ENCODE measurements around the gene FOLR3. TPM values are rescaled to one million over a fixed set of nuclear protein-coding genes. Genes with fewer than 3 reads are reported as not detected.
"Not testable (repeated sequence)": the region's sequence is repeated elsewhere in the genome, so short reads cannot be mapped to it uniquely, and the experiment has no call there.

Gene FOLR3
- total RNA-seq (2014; rRNA removed; shearing (Covaris generic)) (not detected in 2 replicates), polyA plus RNA-seq (2016; fragmentation: Nextera tagmentation; extraction: Ambion mirVana) (not detected in 2 replicates)
- long read RNA-seq = 0 reads

DNA sequence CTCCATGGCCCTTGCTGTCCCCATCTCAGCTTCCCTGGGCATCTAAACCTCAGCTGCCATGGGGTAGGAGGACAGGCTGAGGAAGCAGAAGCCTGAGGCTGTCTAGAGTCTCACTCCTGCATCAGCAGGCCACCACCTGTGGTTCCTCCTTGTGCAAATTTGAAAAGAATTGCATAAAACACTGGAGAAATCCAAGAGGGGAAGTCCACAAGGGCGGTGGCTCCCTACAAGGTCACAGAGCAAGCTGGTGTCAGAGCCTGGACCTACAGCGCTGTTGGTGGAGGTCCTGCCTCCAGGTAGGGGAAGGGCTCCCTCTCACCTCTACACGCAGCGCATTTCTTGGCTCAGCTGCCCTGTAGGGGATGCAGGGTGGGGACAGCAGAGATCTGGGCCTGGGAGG lies at the start of gene FOLR3:
FOLR3 (plus strand) TSS at position 253 of the 400 bp plus-strand sequence. CDS start 228 bp downstream, outside the sequence.
- H3K4me3 ChIP-seq; H3K4me3 Mint-ChIP-seq; H3K9me2 ChIP-seq (ENCODE audit: insufficient read depth); H3K79me2 ChIP-seq (replicated peaks; ENCODE audit: insufficient read depth); H3F3A ChIP-seq (replicated peaks; ENCODE audit: low read depth); H3K27me3 Mint-ChIP-seq (ENCODE audit: insufficient read depth, low read depth, poor library complexity); H3K27me3 ChIP-seq (ENCODE audit: insufficient read depth); H3K27ac Mint-ChIP-seq; DNase-seq (ENCODE audit: low spot score); H2AFZ ChIP-seq; H4K20me1 ChIP-seq (replicated peaks; ENCODE audit: insufficient read depth); H3K9me3 Mint-ChIP-seq; H3K36me3 ChIP-seq (ENCODE audit: insufficient read depth); ATAC-seq; H3K4me1 ChIP-seq (ENCODE audit: insufficient read depth); H3K4me1 Mint-ChIP-seq; H3K36me3 Mint-ChIP-seq (ENCODE audit: low read depth); H3K27ac ChIP-seq (ENCODE audit: low read depth); H3K4me2 ChIP-seq: not testable (repeated sequence)

- no peak overlapping the region for H3K4me2 ChIP-seq
- Mint-ChIP-seq H3K27ac (no peak overlapping the region), H3K4me1 (peaks cover 19% of the 10 kb centered on the region), H3K27me3 (ENCODE audit: insufficient read depth, low read depth, poor library complexity) (no peaks in the 10 kb centered on the region), H3K9me3 (no peaks in the 10 kb centered on the region; the same call in 2 of the 3 replicates), H3K4me3 (no peak overlapping the region), H3K36me3 (ENCODE audit: low read depth) (no peaks in the 10 kb centered on the region)
- H3K36me3 ChIP-seq (ENCODE audit: insufficient read depth) = no peaks in the 10 kb centered on the region
- H3K4me1 ChIP-seq (ENCODE audit: insufficient read depth) = no peaks in the 10 kb centered on the region
- ATAC-seq = no peak
- no peaks in the 10 kb centered on the region; the same call in 1 of the 2 replicates for H4K20me1 ChIP-seq (replicated peaks; ENCODE audit: insufficient read depth)
- no peaks in the 10 kb centered on the region for H3K9me2 ChIP-seq (ENCODE audit: insufficient read depth)
- no peaks in the 10 kb centered on the region for H3K27me3 ChIP-seq (ENCODE audit: insufficient read depth)
- H3F3A ChIP-seq (replicated peaks; ENCODE audit: low read depth) = no peaks in the 10 kb centered on the region; the same call in 1 of the 2 replicates
- DNase-seq (ENCODE audit: low spot score) = no peak
- H3K4me3 ChIP-seq = no peak overlapping the region
- no peaks in the 10 kb centered on the region for H3K79me2 ChIP-seq (replicated peaks; ENCODE audit: insufficient read depth)
- no peak overlapping the region for H2AFZ ChIP-seq
- no peak overlapping the region for H3K27ac ChIP-seq (ENCODE audit: low read depth)
- TF ChIP-seq ZNF331 (CRISPR knock-in tag; IDR thresholded peaks at IDR 0.05; ENCODE audit: low read depth) = no peak
- TF ChIP-seq, protein P1, sequence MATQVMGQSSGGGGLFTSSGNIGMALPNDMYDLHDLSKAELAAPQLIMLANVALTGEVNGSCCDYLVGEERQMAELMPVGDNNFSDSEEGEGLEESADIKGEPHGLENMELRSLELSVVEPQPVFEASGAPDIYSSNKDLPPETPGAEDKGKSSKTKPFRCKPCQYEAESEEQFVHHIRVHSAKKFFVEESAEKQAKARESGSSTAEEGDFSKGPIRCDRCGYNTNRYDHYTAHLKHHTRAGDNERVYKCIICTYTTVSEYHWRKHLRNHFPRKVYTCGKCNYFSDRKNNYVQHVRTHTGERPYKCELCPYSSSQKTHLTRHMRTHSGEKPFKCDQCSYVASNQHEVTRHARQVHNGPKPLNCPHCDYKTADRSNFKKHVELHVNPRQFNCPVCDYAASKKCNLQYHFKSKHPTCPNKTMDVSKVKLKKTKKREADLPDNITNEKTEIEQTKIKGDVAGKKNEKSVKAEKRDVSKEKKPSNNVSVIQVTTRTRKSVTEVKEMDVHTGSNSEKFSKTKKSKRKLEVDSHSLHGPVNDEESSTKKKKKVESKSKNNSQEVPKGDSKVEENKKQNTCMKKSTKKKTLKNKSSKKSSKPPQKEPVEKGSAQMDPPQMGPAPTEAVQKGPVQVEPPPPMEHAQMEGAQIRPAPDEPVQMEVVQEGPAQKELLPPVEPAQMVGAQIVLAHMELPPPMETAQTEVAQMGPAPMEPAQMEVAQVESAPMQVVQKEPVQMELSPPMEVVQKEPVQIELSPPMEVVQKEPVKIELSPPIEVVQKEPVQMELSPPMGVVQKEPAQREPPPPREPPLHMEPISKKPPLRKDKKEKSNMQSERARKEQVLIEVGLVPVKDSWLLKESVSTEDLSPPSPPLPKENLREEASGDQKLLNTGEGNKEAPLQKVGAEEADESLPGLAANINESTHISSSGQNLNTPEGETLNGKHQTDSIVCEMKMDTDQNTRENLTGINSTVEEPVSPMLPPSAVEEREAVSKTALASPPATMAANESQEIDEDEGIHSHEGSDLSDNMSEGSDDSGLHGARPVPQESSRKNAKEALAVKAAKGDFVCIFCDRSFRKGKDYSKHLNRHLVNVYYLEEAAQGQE (IDR thresholded peaks at IDR 0.05; ENCODE audit: unreplicated experiment) = no peak
- TF ChIP-seq, protein P2, sequence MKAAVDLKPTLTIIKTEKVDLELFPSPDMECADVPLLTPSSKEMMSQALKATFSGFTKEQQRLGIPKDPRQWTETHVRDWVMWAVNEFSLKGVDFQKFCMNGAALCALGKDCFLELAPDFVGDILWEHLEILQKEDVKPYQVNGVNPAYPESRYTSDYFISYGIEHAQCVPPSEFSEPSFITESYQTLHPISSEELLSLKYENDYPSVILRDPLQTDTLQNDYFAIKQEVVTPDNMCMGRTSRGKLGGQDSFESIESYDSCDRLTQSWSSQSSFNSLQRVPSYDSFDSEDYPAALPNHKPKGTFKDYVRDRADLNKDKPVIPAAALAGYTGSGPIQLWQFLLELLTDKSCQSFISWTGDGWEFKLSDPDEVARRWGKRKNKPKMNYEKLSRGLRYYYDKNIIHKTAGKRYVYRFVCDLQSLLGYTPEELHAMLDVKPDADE (IDR thresholded peaks at IDR 0.05) = no peak
- TF ChIP-seq, protein P3, sequence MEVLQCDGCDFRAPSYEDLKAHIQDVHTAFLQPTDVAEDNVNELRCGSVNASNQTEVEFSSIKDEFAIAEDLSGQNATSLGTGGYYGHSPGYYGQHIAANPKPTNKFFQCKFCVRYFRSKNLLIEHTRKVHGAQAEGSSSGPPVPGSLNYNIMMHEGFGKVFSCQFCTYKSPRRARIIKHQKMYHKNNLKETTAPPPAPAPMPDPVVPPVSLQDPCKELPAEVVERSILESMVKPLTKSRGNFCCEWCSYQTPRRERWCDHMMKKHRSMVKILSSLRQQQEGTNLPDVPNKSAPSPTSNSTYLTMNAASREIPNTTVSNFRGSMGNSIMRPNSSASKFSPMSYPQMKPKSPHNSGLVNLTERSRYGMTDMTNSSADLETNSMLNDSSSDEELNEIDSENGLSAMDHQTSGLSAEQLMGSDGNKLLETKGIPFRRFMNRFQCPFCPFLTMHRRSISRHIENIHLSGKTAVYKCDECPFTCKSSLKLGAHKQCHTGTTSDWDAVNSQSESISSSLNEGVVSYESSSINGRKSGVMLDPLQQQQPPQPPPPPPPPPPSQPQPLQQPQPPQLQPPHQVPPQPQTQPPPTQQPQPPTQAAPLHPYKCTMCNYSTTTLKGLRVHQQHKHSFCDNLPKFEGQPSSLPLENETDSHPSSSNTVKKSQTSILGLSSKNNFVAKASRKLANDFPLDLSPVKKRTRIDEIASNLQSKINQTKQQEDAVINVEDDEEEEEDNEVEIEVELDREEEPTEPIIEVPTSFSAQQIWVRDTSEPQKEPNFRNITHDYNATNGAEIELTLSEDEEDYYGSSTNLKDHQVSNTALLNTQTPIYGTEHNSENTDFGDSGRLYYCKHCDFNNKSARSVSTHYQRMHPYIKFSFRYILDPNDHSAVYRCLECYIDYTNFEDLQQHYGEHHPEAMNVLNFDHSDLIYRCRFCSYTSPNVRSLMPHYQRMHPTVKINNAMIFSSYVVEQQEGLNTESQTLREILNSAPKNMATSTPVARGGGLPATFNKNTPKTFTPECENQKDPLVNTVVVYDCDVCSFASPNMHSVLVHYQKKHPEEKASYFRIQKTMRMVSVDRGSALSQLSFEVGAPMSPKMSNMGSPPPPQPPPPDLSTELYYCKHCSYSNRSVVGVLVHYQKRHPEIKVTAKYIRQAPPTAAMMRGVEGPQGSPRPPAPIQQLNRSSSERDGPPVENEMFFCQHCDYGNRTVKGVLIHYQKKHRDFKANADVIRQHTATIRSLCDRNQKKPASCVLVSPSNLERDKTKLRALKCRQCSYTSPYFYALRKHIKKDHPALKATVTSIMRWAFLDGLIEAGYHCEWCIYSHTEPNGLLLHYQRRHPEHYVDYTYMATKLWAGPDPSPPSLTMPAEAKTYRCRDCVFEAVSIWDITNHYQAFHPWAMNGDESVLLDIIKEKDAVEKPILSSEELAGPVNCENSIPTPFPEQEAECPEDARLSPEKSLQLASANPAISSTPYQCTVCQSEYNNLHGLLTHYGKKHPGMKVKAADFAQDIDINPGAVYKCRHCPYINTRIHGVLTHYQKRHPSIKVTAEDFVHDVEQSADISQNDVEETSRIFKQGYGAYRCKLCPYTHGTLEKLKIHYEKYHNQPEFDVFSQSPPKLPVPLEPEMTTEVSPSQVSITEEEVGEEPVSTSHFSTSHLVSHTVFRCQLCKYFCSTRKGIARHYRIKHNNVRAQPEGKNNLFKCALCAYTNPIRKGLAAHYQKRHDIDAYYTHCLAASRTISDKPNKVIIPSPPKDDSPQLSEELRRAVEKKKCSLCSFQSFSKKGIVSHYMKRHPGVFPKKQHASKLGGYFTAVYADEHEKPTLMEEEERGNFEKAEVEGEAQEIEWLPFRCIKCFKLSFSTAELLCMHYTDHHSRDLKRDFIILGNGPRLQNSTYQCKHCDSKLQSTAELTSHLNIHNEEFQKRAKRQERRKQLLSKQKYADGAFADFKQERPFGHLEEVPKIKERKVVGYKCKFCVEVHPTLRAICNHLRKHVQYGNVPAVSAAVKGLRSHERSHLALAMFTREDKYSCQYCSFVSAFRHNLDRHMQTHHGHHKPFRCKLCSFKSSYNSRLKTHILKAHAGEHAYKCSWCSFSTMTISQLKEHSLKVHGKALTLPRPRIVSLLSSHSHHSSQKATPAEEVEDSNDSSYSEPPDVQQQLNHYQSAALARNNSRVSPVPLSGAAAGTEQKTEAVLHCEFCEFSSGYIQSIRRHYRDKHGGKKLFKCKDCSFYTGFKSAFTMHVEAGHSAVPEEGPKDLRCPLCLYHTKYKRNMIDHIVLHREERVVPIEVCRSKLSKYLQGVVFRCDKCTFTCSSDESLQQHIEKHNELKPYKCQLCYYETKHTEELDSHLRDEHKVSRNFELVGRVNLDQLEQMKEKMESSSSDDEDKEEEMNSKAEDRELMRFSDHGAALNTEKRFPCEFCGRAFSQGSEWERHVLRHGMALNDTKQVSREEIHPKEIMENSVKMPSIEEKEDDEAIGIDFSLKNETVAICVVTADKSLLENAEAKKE (CRISPR knock-in tag; IDR thresholded peaks at IDR 0.05) = no peak
- TF ChIP-seq STAT1 (IDR thresholded peaks at IDR 0.05; ENCODE audit: unreplicated experiment) = no peak
- TF ChIP-seq, protein P4, sequence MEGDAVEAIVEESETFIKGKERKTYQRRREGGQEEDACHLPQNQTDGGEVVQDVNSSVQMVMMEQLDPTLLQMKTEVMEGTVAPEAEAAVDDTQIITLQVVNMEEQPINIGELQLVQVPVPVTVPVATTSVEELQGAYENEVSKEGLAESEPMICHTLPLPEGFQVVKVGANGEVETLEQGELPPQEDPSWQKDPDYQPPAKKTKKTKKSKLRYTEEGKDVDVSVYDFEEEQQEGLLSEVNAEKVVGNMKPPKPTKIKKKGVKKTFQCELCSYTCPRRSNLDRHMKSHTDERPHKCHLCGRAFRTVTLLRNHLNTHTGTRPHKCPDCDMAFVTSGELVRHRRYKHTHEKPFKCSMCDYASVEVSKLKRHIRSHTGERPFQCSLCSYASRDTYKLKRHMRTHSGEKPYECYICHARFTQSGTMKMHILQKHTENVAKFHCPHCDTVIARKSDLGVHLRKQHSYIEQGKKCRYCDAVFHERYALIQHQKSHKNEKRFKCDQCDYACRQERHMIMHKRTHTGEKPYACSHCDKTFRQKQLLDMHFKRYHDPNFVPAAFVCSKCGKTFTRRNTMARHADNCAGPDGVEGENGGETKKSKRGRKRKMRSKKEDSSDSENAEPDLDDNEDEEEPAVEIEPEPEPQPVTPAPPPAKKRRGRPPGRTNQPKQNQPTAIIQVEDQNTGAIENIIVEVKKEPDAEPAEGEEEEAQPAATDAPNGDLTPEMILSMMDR (conservative IDR thresholded peaks at IDR 0.05; ENCODE audit: low read depth in 2 of 2) = no peak
- no peak for TF ChIP-seq CREB1 (CRISPR knock-in tag; IDR thresholded peaks at IDR 0.05; ENCODE audit: low read depth)
- TF ChIP-seq NANOG (IDR thresholded peaks at IDR 0.05; ENCODE audit: borderline replicate concordance) = no peak
These were observed 47.3 kb upstream of the FOLR3 start for GRCh38 chr11:72088076-72088808.

Data from GM23338 (cell line).